Fibroblast of the aortic adventitia (primary cell): Measurements from ENCODE around the gene SP100. TPM values are rescaled to one million over a fixed set of nuclear protein-coding genes. Genes with fewer than 3 reads are reported as not detected.

Experiments
- DNase-seq: peaks from one replicate; pipeline ENCODE4 v3.0.0-alpha.2; 2010; ENCODE audit warnings: low read depth
- H3K4me3 ChIP-seq: 2 replicates; pipeline ENCODE4 v1.5.1; 2011; ENCODE audit warnings: low read depth, mild to moderate bottlenecking, control low read depth, low read length, moderate library complexity
- CTCF ChIP-seq: IDR thresholded peaks from 2 replicates; pipeline ENCODE4 v1.5.1; 2011; ENCODE audit warnings: mild to moderate bottlenecking, low read length, control low read depth, inconsistent platforms; ENCODE audit not compliant: insufficient read depth
- total RNA-seq: library from RNA; depleted of rRNA; stranded (reverse); fragments of >200 nt; gene quantifications from 2 replicates; pipeline ENCODE4 v1.2.3, GENCODE V29; 2012; ENCODE audit warnings: low replicate concordance

Gene SP100
- total RNA-seq, 1 donor = 169 TPM

DNA sequence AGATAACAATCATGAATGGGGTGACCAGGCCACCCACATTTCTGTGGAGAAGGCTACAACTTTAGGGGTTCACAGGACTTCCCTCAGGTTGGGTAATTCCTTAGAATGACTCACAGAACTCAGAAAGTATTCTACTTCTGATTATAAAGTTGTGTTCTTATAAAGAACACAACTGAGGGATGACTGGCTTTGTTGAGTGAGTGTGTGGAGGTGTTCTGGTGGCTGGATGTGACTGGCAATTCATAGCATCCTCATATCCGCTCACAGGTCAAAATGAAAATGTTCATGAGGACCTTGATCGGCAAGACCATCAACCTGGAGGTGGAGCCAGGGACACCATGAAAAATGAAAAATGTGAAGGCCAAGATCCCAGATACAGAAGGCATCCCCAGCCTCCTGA lies 153.3 kb downstream of the SP100 start:
- no peak overlapping the region for H3K4me3 ChIP-seq
- no peak for TF ChIP-seq CTCF
- DNase-seq = no peak

DNA sequence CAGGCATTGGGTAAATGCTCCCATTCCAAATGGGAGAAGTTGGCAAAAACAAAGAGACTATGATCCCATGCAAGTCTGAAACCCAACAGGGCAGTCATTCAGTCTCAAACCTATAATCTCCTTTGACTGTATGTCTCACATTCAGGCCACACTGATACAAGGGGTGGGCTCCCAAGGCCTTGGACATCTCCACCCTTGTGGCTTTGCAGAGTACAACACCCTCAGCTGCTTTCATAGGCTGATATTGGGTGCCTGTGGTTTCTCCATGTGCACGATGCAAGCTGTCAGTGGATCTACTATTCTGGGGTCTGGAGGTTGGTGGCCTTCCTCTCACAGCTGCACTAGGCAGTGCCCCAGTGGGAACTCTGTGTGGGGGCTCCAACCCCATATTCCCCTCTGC lies 155.0 kb downstream of the SP100 start:
- no peak for TF ChIP-seq CTCF
- DNase-seq = no peak
- H3K4me3 ChIP-seq = no peak overlapping the region

DNA sequence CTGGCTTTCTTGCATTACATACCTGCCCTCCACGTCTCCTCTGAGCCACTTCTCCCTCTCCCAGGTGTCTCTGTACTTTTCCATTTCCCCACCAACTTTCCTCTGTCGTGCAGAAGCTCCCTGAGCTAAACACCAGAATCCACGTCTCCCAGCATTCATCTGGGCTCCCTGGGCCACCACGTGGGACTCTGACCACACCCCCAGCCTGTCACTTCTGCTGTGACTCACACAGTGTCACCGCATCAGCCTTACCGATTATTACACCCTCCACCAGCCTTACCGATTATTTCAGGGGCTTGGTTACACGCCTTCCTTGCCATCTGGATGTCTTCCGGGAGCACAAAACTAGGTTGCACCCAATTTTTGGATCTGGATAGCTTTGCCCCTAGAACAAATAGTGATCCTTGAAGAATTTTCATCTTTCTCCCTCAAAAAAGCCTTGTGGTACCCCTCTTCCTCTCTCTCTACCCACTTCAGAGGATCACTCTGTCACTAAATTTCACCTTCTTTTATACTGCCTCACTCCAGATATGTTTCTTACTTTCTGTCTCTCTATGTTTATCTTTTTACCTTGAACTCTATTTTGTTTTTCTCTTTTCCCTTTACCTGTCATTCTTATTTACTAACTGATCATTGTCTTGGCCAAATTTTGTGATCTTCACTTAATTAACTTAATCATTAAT lies 159.8 kb downstream of the SP100 start:
- no peak for TF ChIP-seq CTCF
- H3K4me3 ChIP-seq = no peak overlapping the region
- no peak for DNase-seq

DNA sequence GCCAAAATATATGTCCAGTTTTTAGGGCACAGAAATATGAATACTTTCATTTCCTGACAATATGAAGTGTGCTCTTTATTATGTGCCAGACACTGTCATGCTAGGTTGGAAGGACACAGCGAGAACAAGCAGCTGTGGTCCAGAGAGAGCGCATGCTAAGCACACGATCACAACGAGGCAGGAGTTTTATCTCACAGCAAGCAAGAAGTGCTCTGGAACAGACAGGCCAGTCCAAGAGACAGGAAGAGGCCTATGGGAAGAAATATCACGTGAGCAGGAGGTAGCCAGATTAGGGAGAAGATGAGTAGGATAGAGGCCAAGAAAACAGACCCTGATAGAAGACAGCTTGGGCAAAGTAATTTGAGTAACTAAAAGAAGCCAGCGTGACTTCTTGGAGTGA lies 161.1 kb downstream of the SP100 start:
- no peak overlapping the region for H3K4me3 ChIP-seq
- TF ChIP-seq CTCF = no peak
- DNase-seq = no peak

GRCh38 chr2:230578106-230578505 lies 162.1 kb downstream of the SP100 start:
- TF ChIP-seq CTCF = no peak
- no peak overlapping the region for H3K4me3 ChIP-seq
- no peak for DNase-seq

GRCh38 chr2:230582851-230583283 lies 166.9 kb downstream of the SP100 start:
- no peak for DNase-seq
- H3K4me3 ChIP-seq = no peak overlapping the region
- TF ChIP-seq CTCF = no peak

GRCh38 chr2:230583581-230583980 lies 167.6 kb downstream of the SP100 start:
- TF ChIP-seq CTCF = no peak
- DNase-seq = no peak
- no peak overlapping the region for H3K4me3 ChIP-seq
